LNCAP (cell line): Measurements from ENCODE around the gene KCNK5.

Source experiments
- TF ChIP-seq, protein P1 (sequence below): fragments of 450-650 bp; IDR thresholded peaks from 2 replicates; pipeline ENCODE4 v1.5.1; 2017; ENCODE audit warnings: mild to moderate bottlenecking

Gene KCNK5

DNA sequence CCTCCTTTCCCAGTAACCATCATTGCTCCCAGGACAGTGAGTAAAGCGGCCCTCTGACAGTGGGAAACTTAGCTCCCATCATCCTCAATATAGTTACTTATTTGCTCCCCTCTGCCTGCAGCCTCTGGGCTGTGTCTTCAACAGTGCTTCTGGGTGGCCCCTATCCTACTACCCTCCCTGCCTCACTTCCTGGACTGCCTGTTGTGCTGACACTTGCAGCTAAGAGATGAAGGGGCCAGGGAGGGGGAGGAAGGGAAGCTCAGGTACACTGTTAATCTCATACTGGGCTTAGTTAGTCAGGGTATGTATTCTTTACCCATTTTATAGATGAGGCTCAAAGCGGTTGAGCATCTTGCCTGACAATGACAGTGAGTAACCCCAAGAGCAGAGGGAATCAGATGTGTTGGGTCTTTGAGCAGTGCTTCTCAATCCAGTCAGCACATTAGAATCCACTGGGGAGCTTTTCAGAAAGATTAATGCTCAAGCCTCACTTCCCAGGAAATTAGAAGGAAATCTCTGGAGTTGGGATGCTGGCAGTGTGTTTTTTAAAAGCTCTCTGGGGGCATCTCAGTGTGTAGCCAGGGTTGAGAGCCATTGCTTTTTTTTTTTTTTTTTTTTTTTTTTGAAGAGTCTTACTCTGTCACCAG, 27.1 kb upstream of the KCNK5 start:
- TF ChIP-seq, protein P1, sequence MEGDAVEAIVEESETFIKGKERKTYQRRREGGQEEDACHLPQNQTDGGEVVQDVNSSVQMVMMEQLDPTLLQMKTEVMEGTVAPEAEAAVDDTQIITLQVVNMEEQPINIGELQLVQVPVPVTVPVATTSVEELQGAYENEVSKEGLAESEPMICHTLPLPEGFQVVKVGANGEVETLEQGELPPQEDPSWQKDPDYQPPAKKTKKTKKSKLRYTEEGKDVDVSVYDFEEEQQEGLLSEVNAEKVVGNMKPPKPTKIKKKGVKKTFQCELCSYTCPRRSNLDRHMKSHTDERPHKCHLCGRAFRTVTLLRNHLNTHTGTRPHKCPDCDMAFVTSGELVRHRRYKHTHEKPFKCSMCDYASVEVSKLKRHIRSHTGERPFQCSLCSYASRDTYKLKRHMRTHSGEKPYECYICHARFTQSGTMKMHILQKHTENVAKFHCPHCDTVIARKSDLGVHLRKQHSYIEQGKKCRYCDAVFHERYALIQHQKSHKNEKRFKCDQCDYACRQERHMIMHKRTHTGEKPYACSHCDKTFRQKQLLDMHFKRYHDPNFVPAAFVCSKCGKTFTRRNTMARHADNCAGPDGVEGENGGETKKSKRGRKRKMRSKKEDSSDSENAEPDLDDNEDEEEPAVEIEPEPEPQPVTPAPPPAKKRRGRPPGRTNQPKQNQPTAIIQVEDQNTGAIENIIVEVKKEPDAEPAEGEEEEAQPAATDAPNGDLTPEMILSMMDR = no peak

DNA sequence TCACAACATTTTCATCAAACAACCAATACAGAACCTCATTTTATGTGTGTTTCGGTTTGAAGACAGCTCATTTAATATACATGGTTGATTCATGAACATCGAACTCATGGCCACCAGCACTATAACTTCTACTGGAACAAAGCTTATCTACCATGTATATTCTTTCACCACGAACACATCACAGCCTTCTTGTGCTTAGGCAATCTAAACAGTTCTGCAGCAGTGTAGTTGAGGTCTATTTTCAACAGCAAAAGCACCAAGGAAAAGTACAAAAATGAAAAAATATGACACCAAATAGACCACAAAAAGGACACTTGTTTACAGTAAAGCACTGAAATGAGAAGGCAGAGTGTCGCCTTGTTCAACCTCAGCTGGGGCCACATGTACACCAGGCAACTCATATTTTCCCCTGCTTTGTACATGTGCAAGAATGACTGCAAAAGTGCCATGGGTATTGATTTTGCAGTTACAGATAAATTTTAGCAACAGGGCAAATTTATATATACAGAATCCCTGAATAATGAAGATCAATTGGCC, 25.8 kb upstream of the KCNK5 start:
- TF ChIP-seq, protein P1 = no peak

GRCh38 chr6:39251406-39251805, 22.1 kb upstream of the KCNK5 start:
- TF ChIP-seq, protein P1 = no peak

GRCh38 chr6:39250507-39250906, 21.2 kb upstream of the KCNK5 start:
- TF ChIP-seq, protein P1 = no peak

GRCh38 chr6:39249278-39249677, 20.0 kb upstream of the KCNK5 start:
- TF ChIP-seq, protein P1 = no peak

DNA sequence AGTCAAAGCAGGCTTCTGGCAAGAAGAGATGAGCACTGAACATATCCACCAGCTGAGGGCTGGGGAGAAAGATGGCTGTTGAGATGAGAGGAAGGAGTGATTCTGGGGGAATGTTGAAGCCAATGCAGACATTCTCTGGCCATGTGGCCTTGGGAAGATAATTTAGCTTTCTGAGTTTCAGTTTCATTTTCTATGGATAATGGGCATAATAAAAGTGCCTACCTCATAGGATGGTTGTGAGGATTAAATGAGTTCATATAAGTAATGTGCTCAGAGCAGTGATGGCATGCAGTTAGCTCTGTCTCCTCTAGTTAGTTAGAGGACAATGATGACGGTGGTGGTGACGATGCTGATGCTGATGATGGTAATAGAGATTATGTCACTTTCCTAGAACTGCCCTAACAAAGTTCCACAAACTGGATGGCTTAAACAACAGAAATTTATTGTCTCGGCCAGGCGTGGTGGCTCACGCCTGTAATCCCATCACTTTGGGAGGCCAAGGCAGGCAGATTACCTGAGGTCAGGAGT, 18.5 kb upstream of the KCNK5 start:
- TF ChIP-seq, protein P1 = no peak

DNA sequence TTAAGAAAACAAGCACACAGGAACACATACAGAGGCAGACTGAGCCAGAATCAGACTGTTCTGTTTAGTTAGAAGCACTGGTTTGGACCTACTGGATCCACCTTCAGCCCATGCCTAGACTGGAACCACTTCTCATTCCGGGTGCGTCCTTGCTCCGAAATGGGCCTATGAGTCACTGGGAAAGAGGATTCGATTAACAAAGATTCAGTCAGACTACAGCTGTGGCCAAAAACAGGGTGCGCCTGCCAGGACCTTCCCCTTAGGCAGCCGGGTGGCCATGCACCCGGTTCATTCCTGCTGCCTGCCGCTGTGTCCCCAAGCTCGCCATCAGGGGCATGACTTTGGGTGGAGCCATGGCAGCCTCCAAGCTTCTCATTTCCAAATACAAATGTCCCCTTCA, 14.5 kb upstream of the KCNK5 start:
- TF ChIP-seq, protein P1 = no peak
